HUES48 (cell line): ENCODE data around the gene U2AF1L4.

Experiments used
- H3K27ac ChIP-seq: one replicate; pipeline ENCODE4 v1.7.0; 2013; ENCODE audit warnings: low read depth, low read length, inconsistent platforms
- H3K27me3 ChIP-seq: 2 replicates; pipeline ENCODE4 v1.6.1; 2013; ENCODE audit warnings: mild to moderate bottlenecking, low read length; ENCODE audit not compliant: control insufficient read depth, insufficient read depth
- H3K36me3 ChIP-seq: 2 replicates; pipeline ENCODE4 v1.6.1; 2013; ENCODE audit warnings: low read length; ENCODE audit not compliant: control insufficient read depth, insufficient read depth
- H3K4me1 ChIP-seq: 2 replicates; pipeline ENCODE4 v1.6.1; 2013; ENCODE audit warnings: mild to moderate bottlenecking, low read length; ENCODE audit not compliant: control insufficient read depth, insufficient read depth
- H3K4me3 ChIP-seq: 2 replicates; pipeline ENCODE4 v1.5.1; 2013; ENCODE audit warnings: mild to moderate bottlenecking, low read depth, low read length
- H3K9ac ChIP-seq: 2 replicates; pipeline ENCODE4 v1.6.1; 2013; ENCODE audit warnings: mild to moderate bottlenecking, low read depth, low read length, moderate library complexity
- H3K9me3 ChIP-seq: 2 replicates; pipeline ENCODE4 v1.6.1; 2013; ENCODE audit warnings: low read length; ENCODE audit not compliant: control insufficient read depth, insufficient read depth

Gene U2AF1L4

DNA sequence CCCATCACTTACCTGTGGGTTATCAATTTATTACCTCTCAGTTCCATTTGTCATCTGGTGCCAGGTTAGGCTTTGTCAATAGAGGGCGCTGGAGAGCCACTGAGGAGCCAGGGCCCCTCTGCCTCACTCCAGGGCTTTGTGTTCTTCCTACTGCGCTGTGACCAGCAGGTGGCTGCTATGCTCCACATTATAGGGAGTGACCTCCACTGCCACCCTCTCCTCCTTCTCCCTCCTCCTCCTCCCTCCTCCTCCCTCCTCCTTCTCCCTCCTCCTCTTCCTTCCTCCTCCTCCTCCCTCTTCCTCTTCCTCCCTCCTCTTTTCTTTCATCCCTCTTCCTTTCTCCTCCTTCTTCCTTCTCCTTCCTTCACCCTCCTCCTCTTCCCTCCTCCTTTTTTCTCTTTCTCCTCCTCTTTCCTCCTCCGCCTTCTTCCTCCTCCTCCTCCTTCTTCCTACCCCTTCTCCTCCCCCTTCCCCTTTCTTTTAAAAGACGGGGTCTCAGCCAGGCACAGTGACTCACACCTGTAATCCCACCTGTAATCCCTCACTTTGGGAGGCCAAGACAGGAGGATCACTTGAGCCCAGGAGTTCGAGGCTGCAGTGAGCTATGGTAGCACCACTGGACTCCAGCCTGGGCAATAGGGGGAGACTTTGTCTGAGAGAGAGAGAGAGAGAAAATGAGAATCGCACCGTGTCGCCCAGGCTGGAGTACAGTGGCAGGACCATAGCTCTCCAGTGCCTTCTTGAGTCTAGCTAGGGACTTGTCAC, 51.2 kb downstream of the U2AF1L4 start:
- Histone ChIP-seq H3K4me1 (no peaks in the 10 kb centered on the region), H3K36me3 (no peaks in the 10 kb centered on the region), H3K27ac (no peak overlapping the region), H3K27me3 (no peaks in the 10 kb centered on the region), H3K9ac (no peak overlapping the region), H3K4me3 (no peak overlapping the region), H3K9me3 (no peaks in the 10 kb centered on the region)

DNA sequence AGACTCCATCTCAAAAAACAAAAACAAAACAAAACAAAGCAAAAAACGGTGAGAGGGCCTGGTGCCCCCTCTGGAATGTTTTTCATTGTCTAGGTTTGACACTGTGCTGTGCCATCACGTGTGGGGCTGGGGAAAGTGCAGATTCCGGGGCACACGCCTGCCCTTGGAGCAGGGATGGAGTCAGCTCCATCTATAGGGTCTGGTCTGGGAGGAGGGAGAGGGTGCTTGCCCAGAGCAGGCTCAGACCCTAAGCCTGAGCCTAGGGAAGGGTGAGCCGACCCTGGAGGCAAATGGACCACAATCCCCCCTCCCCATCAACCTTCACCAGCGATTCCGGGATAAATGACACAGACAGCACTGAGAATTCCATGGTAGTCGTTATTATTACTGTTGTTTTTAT, 51.8 kb downstream of the U2AF1L4 start:
- Histone ChIP-seq H3K9me3 (no peaks in the 10 kb centered on the region), H3K4me1 (no peaks in the 10 kb centered on the region), H3K9ac (no peak overlapping the region), H3K4me3 (no peak overlapping the region), H3K36me3 (no peaks in the 10 kb centered on the region), H3K27me3 (no peaks in the 10 kb centered on the region), H3K27ac (no peak overlapping the region)
